ENCODE data around the gene SLC12A2.
A peak's percentile ranks its signal among the peaks of the same experiment; 100 is the strongest.

The SLC12A2 gene

DNA sequence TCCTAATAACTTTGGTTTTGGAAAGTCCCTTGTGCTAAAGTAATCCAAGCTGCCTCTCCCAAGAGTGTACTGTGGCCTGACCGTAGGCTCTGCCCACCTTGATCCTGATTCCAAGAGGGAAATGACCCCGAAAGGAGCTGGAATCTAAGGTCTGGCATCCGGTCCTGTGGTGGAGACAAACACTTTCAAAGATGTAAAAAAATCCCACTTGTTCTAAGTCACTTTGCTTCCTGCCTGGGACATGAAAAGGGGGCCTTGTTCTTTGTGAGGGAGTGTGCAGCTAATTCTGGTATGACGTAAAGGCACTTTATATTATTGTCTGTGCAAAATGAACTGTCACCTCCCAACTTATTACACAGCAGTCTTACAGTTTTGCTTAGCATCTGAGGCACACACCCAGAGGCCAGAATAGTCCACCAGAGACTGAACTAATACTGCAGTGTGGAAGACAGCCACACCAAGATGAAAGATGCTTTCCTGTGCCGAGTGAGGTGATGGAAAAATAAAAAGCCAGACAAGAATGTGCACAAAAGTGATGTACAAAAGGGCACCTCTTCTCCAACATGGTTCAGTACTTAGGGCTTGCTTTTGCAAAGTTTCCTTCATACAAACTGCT, 128.7 kb downstream of the SLC12A2 start:
- no peak for DNase-seq (ENCODE audit: low read depth)
- no peak overlapping the region for H3K4me3 ChIP-seq (ENCODE audit: low read depth, low read length)
- TF ChIP-seq, protein P1, sequence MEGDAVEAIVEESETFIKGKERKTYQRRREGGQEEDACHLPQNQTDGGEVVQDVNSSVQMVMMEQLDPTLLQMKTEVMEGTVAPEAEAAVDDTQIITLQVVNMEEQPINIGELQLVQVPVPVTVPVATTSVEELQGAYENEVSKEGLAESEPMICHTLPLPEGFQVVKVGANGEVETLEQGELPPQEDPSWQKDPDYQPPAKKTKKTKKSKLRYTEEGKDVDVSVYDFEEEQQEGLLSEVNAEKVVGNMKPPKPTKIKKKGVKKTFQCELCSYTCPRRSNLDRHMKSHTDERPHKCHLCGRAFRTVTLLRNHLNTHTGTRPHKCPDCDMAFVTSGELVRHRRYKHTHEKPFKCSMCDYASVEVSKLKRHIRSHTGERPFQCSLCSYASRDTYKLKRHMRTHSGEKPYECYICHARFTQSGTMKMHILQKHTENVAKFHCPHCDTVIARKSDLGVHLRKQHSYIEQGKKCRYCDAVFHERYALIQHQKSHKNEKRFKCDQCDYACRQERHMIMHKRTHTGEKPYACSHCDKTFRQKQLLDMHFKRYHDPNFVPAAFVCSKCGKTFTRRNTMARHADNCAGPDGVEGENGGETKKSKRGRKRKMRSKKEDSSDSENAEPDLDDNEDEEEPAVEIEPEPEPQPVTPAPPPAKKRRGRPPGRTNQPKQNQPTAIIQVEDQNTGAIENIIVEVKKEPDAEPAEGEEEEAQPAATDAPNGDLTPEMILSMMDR (IDR thresholded peaks at IDR 0.05; ENCODE audit: insufficient read depth, low read depth, low read length, missing control alignments): no peak

DNA sequence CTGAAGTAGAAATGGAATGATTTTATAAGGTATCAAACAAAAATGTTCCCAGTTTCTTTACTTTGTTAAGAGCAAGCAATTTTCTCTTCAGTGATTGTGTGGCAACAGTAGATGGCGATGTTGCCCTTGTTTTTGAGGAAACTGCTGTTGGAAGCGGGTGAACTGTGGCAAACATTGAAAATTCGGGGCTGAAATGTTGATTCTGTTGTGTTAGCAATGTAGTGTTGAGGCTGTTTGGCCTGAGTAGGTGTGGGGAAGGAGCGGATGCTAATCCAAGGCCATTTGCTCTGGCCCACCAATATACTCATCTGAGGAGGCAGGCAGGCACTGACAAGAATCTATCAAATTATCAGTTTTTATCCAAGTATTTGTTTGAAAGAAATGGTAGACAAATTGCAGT, 129.8 kb downstream of the SLC12A2 start:
- DNase-seq (ENCODE audit: low read depth): peak; percentile 78
- H3K4me3 ChIP-seq (ENCODE audit: low read depth, low read length): no peak overlapping the region
- TF ChIP-seq, protein P1 (IDR thresholded peaks at IDR 0.05; ENCODE audit: insufficient read depth, low read depth, low read length, missing control alignments): peak; percentile 67

DNA sequence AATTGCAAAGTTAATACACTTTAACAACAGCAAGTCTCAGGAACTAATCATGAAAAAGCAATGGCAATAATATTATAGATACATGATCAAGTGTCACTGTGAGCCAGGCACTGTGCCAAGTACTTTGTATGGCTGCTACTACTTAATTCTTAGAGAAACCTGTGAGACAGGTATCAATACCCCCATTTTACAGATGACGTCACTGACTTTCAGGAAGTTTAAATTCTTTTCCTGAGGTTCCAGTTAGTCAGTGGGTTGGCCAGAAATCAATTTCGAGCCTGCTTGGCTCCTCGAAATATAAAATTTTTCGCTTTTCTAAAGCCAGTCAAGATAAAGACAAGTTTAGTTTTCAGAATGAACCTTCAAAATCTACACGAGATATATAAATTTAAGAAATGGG, 130.3 kb downstream of the SLC12A2 start:
- H3K4me3 ChIP-seq (ENCODE audit: low read depth, low read length): no peak overlapping the region
- TF ChIP-seq, protein P1 (IDR thresholded peaks at IDR 0.05; ENCODE audit: insufficient read depth, low read depth, low read length, missing control alignments): no peak
- no peak for DNase-seq (ENCODE audit: low read depth)

DNA sequence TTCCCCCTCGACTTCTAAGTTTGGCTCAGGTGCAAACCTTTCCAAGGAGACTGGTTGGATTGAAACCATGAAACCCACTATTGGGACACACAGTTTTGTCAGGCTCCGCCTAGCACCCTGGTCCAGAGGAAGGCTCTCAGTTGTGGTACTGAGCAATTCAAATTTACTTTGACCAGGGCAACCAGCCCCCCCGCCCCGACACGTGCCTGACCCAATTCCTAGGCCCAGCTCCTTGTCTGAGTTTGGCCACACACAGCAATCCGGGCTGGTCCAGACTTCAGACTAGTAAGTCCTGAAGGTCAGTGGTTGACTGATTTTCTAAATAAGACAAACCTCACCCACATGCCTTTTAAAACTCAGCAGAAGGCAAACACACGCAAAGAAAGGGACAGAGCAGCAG, 132.7 kb downstream of the SLC12A2 start:
- TF ChIP-seq, protein P1 (IDR thresholded peaks at IDR 0.05; ENCODE audit: insufficient read depth, low read depth, low read length, missing control alignments): no peak
- no peak overlapping the region for H3K4me3 ChIP-seq (ENCODE audit: low read depth, low read length)

DNA sequence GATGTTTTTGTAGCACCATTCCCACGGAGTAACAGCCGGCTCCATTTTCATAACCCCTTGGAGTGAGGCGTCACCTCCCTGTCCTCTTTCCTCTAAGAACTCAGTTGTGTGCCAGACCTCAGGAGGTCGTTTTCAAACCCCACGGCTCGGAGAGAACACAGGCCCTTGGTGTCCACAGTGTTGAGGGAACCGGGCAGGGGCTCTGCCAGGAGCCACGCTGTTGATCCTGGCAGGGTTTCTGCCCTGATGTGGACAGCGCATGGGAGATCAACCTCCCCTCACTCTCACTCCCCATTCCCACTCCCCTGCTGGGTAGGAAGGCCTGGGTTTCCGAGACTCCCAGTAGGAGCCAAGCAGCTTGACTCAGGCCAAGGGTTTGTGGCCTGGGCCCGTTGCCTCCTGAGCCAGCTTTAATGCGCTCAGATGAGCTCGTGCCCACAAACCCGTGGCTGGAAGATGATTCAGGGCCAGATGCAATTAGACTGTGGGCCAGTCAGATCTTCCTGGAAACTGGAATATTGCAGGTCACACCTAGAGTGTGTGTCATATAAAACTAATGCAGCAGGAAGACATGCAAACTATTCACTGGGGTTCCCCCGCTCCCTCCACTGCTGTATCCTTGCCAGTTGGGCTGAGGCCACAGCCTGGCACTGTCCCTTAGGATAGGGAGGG, 133.4 kb downstream of the SLC12A2 start:
- DNase-seq (ENCODE audit: low read depth): no peak

More for the DNA sequence above, 132.7 kb downstream of the SLC12A2 start:
- no peak for DNase-seq (ENCODE audit: low read depth)

DNA sequence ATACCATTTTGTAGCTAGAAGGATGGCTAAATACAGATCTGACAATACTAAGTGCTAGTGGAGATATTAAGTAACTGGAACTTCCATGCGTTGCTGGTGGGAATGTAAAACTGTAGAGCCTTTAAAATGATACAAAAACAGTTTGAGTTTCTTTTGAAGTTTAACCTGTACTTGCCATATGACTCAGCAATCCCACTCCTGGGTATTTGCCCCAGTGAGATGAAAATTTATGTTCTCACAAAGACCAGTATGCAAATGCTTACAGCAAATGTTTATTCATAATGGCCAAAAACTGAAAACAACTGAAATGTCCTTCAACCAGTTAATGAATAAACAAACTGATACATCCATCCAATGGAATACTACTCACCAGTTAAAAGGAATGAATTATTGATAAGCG, 137.3 kb downstream of the SLC12A2 start:
- TF ChIP-seq, protein P1 (IDR thresholded peaks at IDR 0.05; ENCODE audit: insufficient read depth, low read depth, low read length, missing control alignments): no peak

More for the DNA sequence above, 133.4 kb downstream of the SLC12A2 start:
- no peak overlapping the region for H3K4me3 ChIP-seq (ENCODE audit: low read depth, low read length)
- TF ChIP-seq, protein P1 (IDR thresholded peaks at IDR 0.05; ENCODE audit: insufficient read depth, low read depth, low read length, missing control alignments): no peak

More for the DNA sequence above, 137.3 kb downstream of the SLC12A2 start:
- H3K4me3 ChIP-seq (ENCODE audit: low read depth, low read length): no peak overlapping the region
- no peak for DNase-seq (ENCODE audit: low read depth)
